ENCODE results near the gene ATAD3B.
"Not testable (repeated sequence)": the region's sequence is repeated elsewhere in the genome, so short reads cannot be mapped to it uniquely, and the experiment has no call there.

The ATAD3B gene

GRCh38 chr1:1528301-1529267 lies 57.0 kb downstream of the ATAD3B start:
- no peak overlapping the region for H3K4me3 ChIP-seq (ENCODE audit: low read length)
- no peak for DNase-seq (ENCODE audit: low read depth)
- no peak for TF ChIP-seq CTCF (conservative IDR thresholded peaks at IDR 0.05; ENCODE audit: low read depth, low read length)

- TF ChIP-seq CTCF (conservative IDR thresholded peaks at IDR 0.05; ENCODE audit: low read depth, low read length): no peak
- no peak for DNase-seq (ENCODE audit: low read depth)
- H3K4me3 ChIP-seq (ENCODE audit: low read length): no peak overlapping the region
Observed at GRCh38 chr1:1529321-1529720, 57.8 kb downstream of the ATAD3B start.

- DNase-seq (ENCODE audit: low read depth): no peak
- no peak for TF ChIP-seq CTCF (conservative IDR thresholded peaks at IDR 0.05; ENCODE audit: low read depth, low read length)
Observed at GRCh38 chr1:1529936-1530335, 58.4 kb downstream of the ATAD3B start.

GRCh38 chr1:1531947-1532346 lies 60.4 kb downstream of the ATAD3B start:
- no peak for TF ChIP-seq CTCF (conservative IDR thresholded peaks at IDR 0.05; ENCODE audit: low read depth, low read length)
- no peak for DNase-seq (ENCODE audit: low read depth)
- no peak overlapping the region for H3K4me3 ChIP-seq (ENCODE audit: low read length)

More at GRCh38 chr1:1529936-1530335, 58.4 kb downstream of the ATAD3B start:
- H3K4me3 ChIP-seq (ENCODE audit: low read length): no peak overlapping the region

GRCh38 chr1:1533176-1533893 lies 61.8 kb downstream of the ATAD3B start:
- DNase-seq (ENCODE audit: low read depth); H3K4me3 ChIP-seq (ENCODE audit: low read length): not testable (repeated sequence)

- DNase-seq (ENCODE audit: low read depth); H3K4me3 ChIP-seq (ENCODE audit: low read length): not testable (repeated sequence)
Observed at GRCh38 chr1:1533894-1534291, 62.3 kb downstream of the ATAD3B start.

GRCh38 chr1:1534401-1535154 lies 63.0 kb downstream of the ATAD3B start:
- no peak for DNase-seq (ENCODE audit: low read depth)

More at GRCh38 chr1:1534401-1535154, 63.0 kb downstream of the ATAD3B start:
- no peak overlapping the region for H3K4me3 ChIP-seq (ENCODE audit: low read length)
- TF ChIP-seq CTCF (conservative IDR thresholded peaks at IDR 0.05; ENCODE audit: low read depth, low read length): no peak

All from retinal pigment epithelial cell (primary cell).